NT2/D1 (cell line): Measurements from ENCODE around the gene COX17.

Source experiments
- DNase-seq: peaks from one replicate; pipeline ENCODE4 v3.0.0-alpha.2; 2011; ENCODE audit warnings: low read depth, low spot score
- H3K27me3 ChIP-seq: 2 replicates; pipeline ENCODE4 v1.6.0; 2011; ENCODE audit warnings: mild to moderate bottlenecking; ENCODE audit not compliant: insufficient read length, insufficient read depth
- H3K36me3 ChIP-seq: 2 replicates; pipeline ENCODE4 v1.6.1; 2011; ENCODE audit warnings: mild to moderate bottlenecking, low read length, mixed read lengths; ENCODE audit not compliant: insufficient read depth, insufficient read length
- H3K4me1 ChIP-seq: 2 replicates; pipeline ENCODE4 v1.5.1; 2011; ENCODE audit not compliant: insufficient read depth, insufficient read length
- H3K4me3 ChIP-seq: 2 replicates; pipeline ENCODE4 v1.5.1; 2011; ENCODE audit warnings: low read depth; ENCODE audit not compliant: insufficient read length
- H3K9ac ChIP-seq: 2 replicates; pipeline ENCODE4 v1.6.0; 2011; ENCODE audit warnings: low read depth; ENCODE audit not compliant: insufficient read length
- H3K9me3 ChIP-seq: 2 replicates; pipeline ENCODE4 v1.5.1; 2011; ENCODE audit warnings: mild to moderate bottlenecking, low read length; ENCODE audit not compliant: insufficient read depth
- SUZ12 ChIP-seq: IDR thresholded peaks from 2 replicates; pipeline ENCODE4 v1.6.1; 2011; ENCODE audit not compliant: insufficient read length, insufficient read depth; ENCODE audit errors: extremely low read depth
- YY1 ChIP-seq: IDR thresholded peaks from 2 replicates; pipeline ENCODE4 v1.6.1; 2011; ENCODE audit not compliant: insufficient read length, insufficient read depth
- ZNF274 ChIP-seq: IDR thresholded peaks from 2 replicates; pipeline ENCODE4 v1.6.1; 2011; ENCODE audit warnings: mild to moderate bottlenecking, low read depth, low read length

Gene COX17, protein sequence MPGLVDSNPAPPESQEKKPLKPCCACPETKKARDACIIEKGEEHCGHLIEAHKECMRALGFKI

DNA sequence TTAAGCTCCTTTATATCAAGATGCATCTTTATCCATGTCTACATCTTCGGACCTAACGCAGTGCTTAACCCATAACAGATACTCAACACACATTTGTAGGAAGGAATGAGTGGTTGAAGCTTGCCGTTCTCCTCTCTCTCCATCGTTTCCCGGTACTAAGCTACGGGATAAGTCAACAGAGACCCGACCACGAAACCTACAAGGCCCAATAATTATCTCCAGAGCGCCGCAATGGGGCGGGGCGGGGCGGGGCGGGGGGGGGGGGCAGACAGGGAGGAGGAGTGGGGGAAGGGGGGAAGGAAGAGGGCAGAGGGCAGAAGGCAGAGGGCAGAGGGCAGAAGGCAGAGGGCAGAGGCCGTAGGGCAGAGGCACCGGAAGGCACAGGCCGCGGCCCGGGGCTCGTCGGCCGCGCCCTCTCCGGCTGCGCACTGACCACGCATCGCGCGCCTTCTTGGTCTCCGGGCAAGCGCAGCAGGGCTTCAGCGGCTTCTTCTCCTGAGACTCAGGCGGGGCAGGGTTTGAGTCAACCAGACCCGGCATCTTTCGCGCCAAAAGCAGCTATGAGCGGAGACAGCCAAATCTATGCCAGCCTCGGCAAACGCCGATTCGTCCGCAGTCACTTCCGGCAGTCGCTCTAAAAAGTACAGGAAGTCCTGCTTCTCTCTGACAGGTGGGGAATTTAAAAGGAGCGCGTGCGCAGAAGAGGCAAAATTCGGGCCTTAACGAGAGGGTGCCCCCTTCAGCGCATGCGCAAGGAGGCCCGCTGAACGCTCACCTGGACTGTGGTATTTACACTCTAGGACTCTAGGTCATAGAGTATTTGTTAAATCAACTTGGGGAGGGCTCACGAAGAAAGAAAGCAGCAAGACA, at the start of gene COX17:
Gene COX17, minus strand, starts transcription at position 636 of the 870 bp plus-strand sequence. Its CDS starts 96 bp downstream, at position 540.
- no peak for TF ChIP-seq SUZ12
- TF ChIP-seq YY1 = no peak
- no peak for TF ChIP-seq ZNF274
- H3K27me3 ChIP-seq = no peaks in the 10 kb centered on the region
- peak within 1 kb of the TSS; percentile 82 for H3K9ac ChIP-seq
- H3K4me3 ChIP-seq = peak within 1 kb of the TSS; percentile 76
- DNase-seq = peak; percentile 86
- peaks cover 36% of the 10 kb centered on the region for H3K36me3 ChIP-seq
- H3K4me1 ChIP-seq = no peaks in the 10 kb centered on the region
- peaks cover 16% of the 10 kb centered on the region; the same call in 1 of the 2 replicates for H3K9me3 ChIP-seq

- TF ChIP-seq YY1 (no peak), ZNF274 (no peak), SUZ12 (no peak)
- DNase-seq = no peak
- Histone ChIP-seq H3K36me3 (no peaks in the 10 kb centered on the region), H3K9me3 (no peaks in the 10 kb centered on the region), H3K27me3 (no peaks in the 10 kb centered on the region), H3K9ac (no peak overlapping the region), H3K4me1 (no peaks in the 10 kb centered on the region), H3K4me3 (no peak overlapping the region)
These were observed 49.7 kb upstream of the COX17 start for GRCh38 chr3:119726909-119727308.

- Histone ChIP-seq H3K9me3 (no peaks in the 10 kb centered on the region), H3K4me1 (no peaks in the 10 kb centered on the region), H3K9ac (no peak overlapping the region), H3K4me3 (no peak overlapping the region), H3K27me3 (no peaks in the 10 kb centered on the region), H3K36me3 (no peaks in the 10 kb centered on the region)
- no peak for DNase-seq
- TF ChIP-seq YY1 (no peak), SUZ12 (no peak), ZNF274 (no peak)
These were observed 45.8 kb upstream of the COX17 start for GRCh38 chr3:119723022-119723421.

GRCh38 chr3:119717520-119717919, 40.3 kb upstream of the COX17 start:
- H3K9me3 ChIP-seq = no peaks in the 10 kb centered on the region

GRCh38 chr3:119716998-119717397, 39.8 kb upstream of the COX17 start:
- Histone ChIP-seq H3K27me3 (no peaks in the 10 kb centered on the region), H3K36me3 (no peaks in the 10 kb centered on the region), H3K9ac (no peak overlapping the region), H3K9me3 (no peaks in the 10 kb centered on the region), H3K4me1 (no peaks in the 10 kb centered on the region), H3K4me3 (no peak overlapping the region)
- DNase-seq = no peak
- TF ChIP-seq YY1 (no peak), SUZ12 (no peak), ZNF274 (no peak)

More at GRCh38 chr3:119717520-119717919, 40.3 kb upstream of the COX17 start:
- H3K27me3 ChIP-seq = no peaks in the 10 kb centered on the region
- no peaks in the 10 kb centered on the region for H3K4me1 ChIP-seq
- TF ChIP-seq SUZ12 (no peak), YY1 (no peak), ZNF274 (no peak)
- DNase-seq = no peak
- no peak overlapping the region for H3K4me3 ChIP-seq
- H3K36me3 ChIP-seq = no peaks in the 10 kb centered on the region
- no peak overlapping the region for H3K9ac ChIP-seq

- Histone ChIP-seq H3K4me3 (no peak overlapping the region), H3K9me3 (no peaks in the 10 kb centered on the region), H3K27me3 (no peaks in the 10 kb centered on the region), H3K9ac (no peak overlapping the region), H3K4me1 (no peaks in the 10 kb centered on the region), H3K36me3 (no peaks in the 10 kb centered on the region)
- no peak for TF ChIP-seq SUZ12
- TF ChIP-seq ZNF274 = no peak
- no peak for TF ChIP-seq YY1
- no peak for DNase-seq
These were observed 37.9 kb upstream of the COX17 start for GRCh38 chr3:119715105-119715504.

DNA sequence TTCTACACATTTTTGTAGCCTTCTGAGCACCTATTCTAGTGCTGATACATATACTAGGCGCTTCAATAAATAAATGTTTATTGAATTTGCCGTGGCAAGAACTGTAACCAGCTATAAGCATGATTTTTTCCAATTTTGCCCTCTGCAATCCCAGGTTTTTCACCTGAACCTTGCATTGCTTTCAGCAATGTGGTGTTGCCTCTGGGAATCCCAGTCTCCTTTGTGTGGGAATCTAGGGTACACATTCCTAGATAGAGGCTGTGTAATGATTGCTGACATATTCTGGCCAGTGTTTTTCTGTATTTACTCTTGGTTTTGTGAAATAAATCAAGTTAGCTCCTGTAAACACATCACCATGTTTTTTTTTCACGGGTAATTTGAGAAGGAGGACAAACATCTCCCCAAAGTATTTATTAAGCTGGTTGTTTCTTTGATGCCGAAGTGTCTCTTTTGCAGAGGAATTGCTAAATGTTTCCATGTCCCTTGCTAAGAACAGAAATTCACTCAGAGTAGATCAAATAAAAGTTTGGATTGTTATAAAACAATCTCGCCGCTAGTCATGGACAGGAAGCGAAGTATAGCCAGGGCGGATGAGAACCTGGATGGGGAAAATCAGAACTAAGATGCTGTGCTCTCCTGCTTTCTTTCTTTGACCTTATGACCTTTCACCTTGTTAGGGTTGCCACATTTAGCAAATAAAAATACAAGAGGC, 26.8 kb upstream of the COX17 start:
- Histone ChIP-seq H3K36me3 (no peaks in the 10 kb centered on the region), H3K9ac (no peak overlapping the region), H3K9me3 (peaks cover 12% of the 10 kb centered on the region; the same call in 1 of the 2 replicates), H3K4me3 (no peak overlapping the region), H3K27me3 (no peaks in the 10 kb centered on the region), H3K4me1 (peaks cover 4% of the 10 kb centered on the region)
- TF ChIP-seq ZNF274 = no peak
- TF ChIP-seq YY1 = no peak
- TF ChIP-seq SUZ12 = no peak
- no peak for DNase-seq
